NT2/D1 (cell line): ENCODE data around the gene TEX2.

ENCODE experiments used
- DNase-seq: peaks from one replicate; pipeline ENCODE4 v3.0.0-alpha.2; 2011; ENCODE audit warnings: low read depth, low spot score
- H3K27me3 ChIP-seq: 2 replicates; pipeline ENCODE4 v1.6.0; 2011; ENCODE audit warnings: mild to moderate bottlenecking; ENCODE audit not compliant: insufficient read length, insufficient read depth
- H3K36me3 ChIP-seq: 2 replicates; pipeline ENCODE4 v1.6.1; 2011; ENCODE audit warnings: mild to moderate bottlenecking, low read length, mixed read lengths; ENCODE audit not compliant: insufficient read depth, insufficient read length
- H3K4me1 ChIP-seq: 2 replicates; pipeline ENCODE4 v1.5.1; 2011; ENCODE audit not compliant: insufficient read depth, insufficient read length
- H3K4me3 ChIP-seq: 2 replicates; pipeline ENCODE4 v1.5.1; 2011; ENCODE audit warnings: low read depth; ENCODE audit not compliant: insufficient read length
- H3K9ac ChIP-seq: 2 replicates; pipeline ENCODE4 v1.6.0; 2011; ENCODE audit warnings: low read depth; ENCODE audit not compliant: insufficient read length
- H3K9me3 ChIP-seq: 2 replicates; pipeline ENCODE4 v1.5.1; 2011; ENCODE audit warnings: mild to moderate bottlenecking, low read length; ENCODE audit not compliant: insufficient read depth
- SUZ12 ChIP-seq: IDR thresholded peaks from 2 replicates; pipeline ENCODE4 v1.6.1; 2011; ENCODE audit not compliant: insufficient read length, insufficient read depth; ENCODE audit errors: extremely low read depth
- YY1 ChIP-seq: IDR thresholded peaks from 2 replicates; pipeline ENCODE4 v1.6.1; 2011; ENCODE audit not compliant: insufficient read length, insufficient read depth
- ZNF274 ChIP-seq: IDR thresholded peaks from 2 replicates; pipeline ENCODE4 v1.6.1; 2011; ENCODE audit warnings: mild to moderate bottlenecking, low read depth, low read length

The TEX2 gene

DNA sequence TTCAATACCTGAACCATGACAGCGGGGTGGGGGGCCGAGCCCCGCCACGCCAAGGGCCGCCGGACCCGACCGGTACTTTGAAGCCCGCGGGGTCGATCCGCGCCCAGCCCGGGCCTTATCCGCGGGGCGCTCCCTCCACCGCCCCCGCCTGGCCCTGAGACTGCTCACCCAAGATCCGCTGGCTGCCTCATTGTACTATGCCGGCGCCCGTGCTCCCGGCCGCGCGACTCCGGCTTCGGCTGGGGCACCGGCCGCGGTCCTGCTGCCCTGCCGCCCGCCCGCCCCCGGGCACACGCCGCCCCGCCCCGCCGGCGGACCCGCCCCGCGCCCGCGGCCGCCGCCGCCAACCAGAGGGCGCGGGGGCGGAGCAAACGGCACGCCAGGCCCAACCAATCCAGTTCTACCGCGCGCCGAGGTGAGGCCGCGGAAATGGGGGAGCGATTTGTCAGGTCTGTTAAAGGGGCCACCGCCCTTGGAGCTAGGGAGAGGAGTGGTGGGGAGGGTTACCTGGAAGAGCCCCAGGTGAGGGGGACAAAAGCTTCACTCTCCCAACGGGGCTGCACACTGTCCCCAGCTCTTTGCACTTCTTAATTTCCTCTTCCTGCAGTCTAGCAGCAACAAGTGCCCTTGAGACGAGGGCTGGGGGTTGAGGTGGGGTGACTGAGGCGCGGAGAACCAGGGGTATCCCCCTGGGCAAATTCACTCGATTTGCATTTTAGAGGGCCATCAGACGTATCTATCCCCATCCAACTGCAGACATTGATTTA, at the start of gene TEX2:
Gene TEX2 (minus strand): TSS at position 261 of the 767 bp plus-strand sequence. CDS start 49,043 bp downstream, outside the sequence.
- Histone ChIP-seq H3K4me1 (no peaks in the 10 kb centered on the region), H3K4me3 (peak within 1 kb of the TSS; percentile 76), H3K27me3 (peaks cover 33% of the 10 kb centered on the region), H3K9me3 (no peaks in the 10 kb centered on the region), H3K9ac (peak within 1 kb of the TSS; percentile 83), H3K36me3 (no peaks in the 10 kb centered on the region)
- TF ChIP-seq SUZ12 (no peak), ZNF274 (no peak), YY1 (no peak)
- peak; percentile 72 for DNase-seq

- Histone ChIP-seq H3K27me3 (no peaks in the 10 kb centered on the region), H3K4me3 (no peak overlapping the region), H3K36me3 (no peaks in the 10 kb centered on the region), H3K9me3 (no peaks in the 10 kb centered on the region), H3K9ac (no peak overlapping the region), H3K4me1 (no peaks in the 10 kb centered on the region)
- no peak for TF ChIP-seq YY1
- no peak for DNase-seq
These were observed 46.6 kb upstream of the TEX2 start for GRCh38 chr17:64309710-64310109.

GRCh38 chr17:64309021-64309420, 46.0 kb upstream of the TEX2 start:
- no peaks in the 10 kb centered on the region for H3K4me1 ChIP-seq
- TF ChIP-seq SUZ12 = no peak
- no peak for TF ChIP-seq ZNF274
- TF ChIP-seq YY1 = no peak

GRCh38 chr17:64306850-64307463, 43.9 kb upstream of the TEX2 start:
- Histone ChIP-seq H3K36me3 (no peaks in the 10 kb centered on the region), H3K27me3 (no peaks in the 10 kb centered on the region), H3K9ac (no peak overlapping the region), H3K9me3 (no peaks in the 10 kb centered on the region), H3K4me1 (no peaks in the 10 kb centered on the region), H3K4me3 (no peak overlapping the region)
- DNase-seq = peak; percentile 46
- TF ChIP-seq SUZ12 (no peak), YY1 (no peak), ZNF274 (no peak)

More at GRCh38 chr17:64309021-64309420, 46.0 kb upstream of the TEX2 start:
- Histone ChIP-seq H3K9ac (no peak overlapping the region), H3K4me3 (no peak overlapping the region), H3K27me3 (no peaks in the 10 kb centered on the region), H3K9me3 (no peaks in the 10 kb centered on the region), H3K36me3 (no peaks in the 10 kb centered on the region)
- DNase-seq = no peak

DNA sequence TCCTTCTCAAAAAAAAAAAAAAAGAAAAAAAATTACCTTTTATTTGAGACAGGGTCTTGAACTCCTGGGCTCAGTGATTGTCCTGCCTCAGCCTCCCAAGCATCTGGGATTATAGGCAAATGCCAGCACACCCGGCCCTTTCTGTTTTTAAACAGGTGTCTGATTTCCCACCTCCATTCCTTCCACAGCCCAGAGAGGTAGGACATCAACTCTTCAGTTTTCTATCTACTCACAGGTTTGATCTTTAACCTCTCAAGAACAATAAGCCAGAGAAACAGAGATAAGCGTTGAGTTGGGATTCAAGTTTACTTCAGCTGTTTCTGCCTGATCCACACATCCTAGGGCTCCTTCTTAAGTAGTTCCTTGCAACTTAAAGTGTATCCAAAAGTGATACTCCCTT, 41.5 kb upstream of the TEX2 start:
- Histone ChIP-seq H3K9ac (no peak overlapping the region), H3K36me3 (no peaks in the 10 kb centered on the region), H3K4me1 (no peaks in the 10 kb centered on the region), H3K27me3 (no peaks in the 10 kb centered on the region), H3K4me3 (no peak overlapping the region), H3K9me3 (no peaks in the 10 kb centered on the region)
- DNase-seq = no peak
- TF ChIP-seq YY1 (no peak), SUZ12 (no peak), ZNF274 (no peak)

DNA sequence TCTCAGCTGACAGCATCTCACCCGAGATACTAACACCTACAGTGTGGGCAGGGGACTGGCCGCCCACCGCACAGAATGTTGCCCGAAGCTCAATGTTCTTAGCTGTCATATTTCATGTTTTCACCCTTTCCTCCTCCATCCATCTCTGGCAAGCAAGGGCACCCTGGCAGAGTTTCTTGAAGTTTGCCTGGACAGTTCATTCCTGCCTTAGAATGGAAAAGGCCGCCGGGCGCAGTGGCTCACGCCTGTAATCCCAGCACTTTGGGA, 37.6 kb upstream of the TEX2 start:
- no peak overlapping the region for H3K4me3 ChIP-seq
- H3K36me3 ChIP-seq = no peaks in the 10 kb centered on the region
- no peaks in the 10 kb centered on the region for H3K27me3 ChIP-seq
- H3K9me3 ChIP-seq = no peaks in the 10 kb centered on the region
- no peaks in the 10 kb centered on the region for H3K4me1 ChIP-seq
- no peak for TF ChIP-seq SUZ12
- no peak for TF ChIP-seq ZNF274
- no peak for TF ChIP-seq YY1
- no peak overlapping the region for H3K9ac ChIP-seq
- no peak for DNase-seq

DNA sequence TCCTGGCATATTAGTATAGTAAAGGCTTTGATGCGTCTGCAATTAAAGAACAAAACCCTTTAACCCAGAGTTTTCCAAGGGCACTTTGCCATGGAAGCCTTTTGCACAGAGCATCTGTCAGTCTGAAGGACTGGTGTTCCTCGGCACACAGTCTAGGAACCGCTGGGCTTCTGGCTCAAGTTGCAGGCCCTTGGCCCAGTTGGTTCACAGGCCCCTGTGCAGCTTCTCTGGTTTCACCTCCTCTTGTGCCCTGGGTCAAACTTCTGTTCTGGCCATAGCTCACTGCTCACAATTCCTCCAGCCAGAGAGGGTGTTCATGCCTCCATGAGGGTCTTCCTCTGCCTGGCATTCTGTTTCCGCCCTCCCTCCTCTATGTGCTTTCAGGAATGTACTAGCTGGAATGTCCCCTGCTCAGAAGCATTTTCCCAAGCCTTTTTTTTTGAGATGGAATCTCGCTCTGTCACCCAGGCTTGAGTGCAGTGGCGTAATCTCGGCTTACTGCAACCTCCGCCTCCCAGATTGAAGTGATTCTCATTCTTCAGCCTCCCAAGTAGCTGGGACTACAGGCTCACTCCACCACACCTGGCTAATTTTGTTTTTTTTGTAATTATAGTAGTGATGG, 34.5 kb upstream of the TEX2 start:
- Histone ChIP-seq H3K4me1 (no peaks in the 10 kb centered on the region), H3K27me3 (no peaks in the 10 kb centered on the region), H3K9ac (no peak overlapping the region), H3K4me3 (no peak overlapping the region), H3K36me3 (no peaks in the 10 kb centered on the region), H3K9me3 (no peaks in the 10 kb centered on the region)
- TF ChIP-seq SUZ12 (no peak), ZNF274 (no peak), YY1 (no peak)
- no peak for DNase-seq
